Measurements from ENCODE around the gene PKNOX2. TPM values are rescaled to one million over a fixed set of nuclear protein-coding genes. Genes with fewer than 3 reads are reported as not detected.

The PKNOX2 gene
- total RNA-seq, 2 donors from 2014 or later: not detected

DNA sequence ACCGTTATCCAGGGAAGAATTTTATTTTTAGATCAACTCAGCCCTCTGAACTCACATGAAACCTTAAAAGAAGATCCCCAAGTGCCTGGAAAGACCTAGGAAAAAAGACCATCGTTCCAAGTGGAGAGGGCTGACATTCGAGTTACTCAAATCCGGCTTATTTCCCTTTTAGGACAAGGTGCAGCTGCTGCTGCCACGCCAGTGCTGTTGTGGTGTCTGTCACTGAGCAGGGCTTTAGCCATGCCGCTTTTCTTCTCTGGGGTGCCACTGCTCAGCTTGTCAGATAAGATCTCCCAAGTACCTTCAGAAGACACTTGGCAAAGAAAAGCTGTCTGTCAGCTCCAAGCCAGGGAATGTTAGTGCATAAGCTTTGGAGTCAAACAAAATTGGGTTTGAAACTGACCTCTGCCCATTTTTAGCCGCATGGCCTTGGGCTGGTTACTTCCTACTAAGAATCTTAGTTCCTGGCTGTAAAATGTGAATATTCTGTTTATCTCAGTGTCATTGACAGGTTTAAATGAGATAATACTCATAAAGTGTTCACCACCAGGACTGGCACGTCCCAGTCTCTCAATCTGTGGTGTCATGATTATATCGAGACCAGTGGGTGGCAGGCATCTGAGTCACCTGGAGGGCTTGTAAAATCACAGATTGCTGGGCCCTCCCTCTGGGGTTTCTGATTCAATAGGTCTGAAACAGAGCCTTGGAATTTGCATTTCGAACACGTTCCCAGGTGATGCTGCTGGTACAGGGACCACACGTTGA, 117.5 kb downstream of the PKNOX2 start:
- H3K4me3 Mint-ChIP-seq: no peak overlapping the region
- no peaks in the 10 kb centered on the region for H3K4me1 Mint-ChIP-seq (ENCODE audit: low read depth in 2 of 2)
- H3K36me3 Mint-ChIP-seq: no peaks in the 10 kb centered on the region
- no peak for DNase-seq (ENCODE audit: low spot score)
- peaks cover 11 to 14% of the 10 kb centered on the region in 2 donors for H3K27me3 Mint-ChIP-seq
- H3K9me3 Mint-ChIP-seq: no peaks in the 10 kb centered on the region
- no peak for ATAC-seq
- H3K27ac Mint-ChIP-seq: no peak overlapping the region

- Mint-ChIP-seq H3K27ac (no peak overlapping the region), H3K4me3 (no peak overlapping the region), H3K4me1 (ENCODE audit: low read depth in 2 of 2) (no peaks in the 10 kb centered on the region), H3K9me3 (no peaks in the 10 kb centered on the region), H3K27me3 (peaks cover 11 to 14% of the 10 kb centered on the region in 2 donors), H3K36me3 (no peaks in the 10 kb centered on the region)
- no peak for ATAC-seq
- DNase-seq (ENCODE audit: low spot score): no peak
These were observed 118.0 kb downstream of the PKNOX2 start for GRCh38 chr11:125282596-125282914.

- Mint-ChIP-seq H3K27ac (no peak overlapping the region), H3K4me1 (ENCODE audit: low read depth in 2 of 2) (no peaks in the 10 kb centered on the region), H3K4me3 (no peak overlapping the region), H3K36me3 (no peaks in the 10 kb centered on the region), H3K9me3 (no peaks in the 10 kb centered on the region), H3K27me3 (peaks cover 14 to 19% of the 10 kb centered on the region in 2 donors)
- DNase-seq (ENCODE audit: low spot score): no peak
- ATAC-seq: no peak
These were observed 119.8 kb downstream of the PKNOX2 start for GRCh38 chr11:125284245-125284850.

DNA sequence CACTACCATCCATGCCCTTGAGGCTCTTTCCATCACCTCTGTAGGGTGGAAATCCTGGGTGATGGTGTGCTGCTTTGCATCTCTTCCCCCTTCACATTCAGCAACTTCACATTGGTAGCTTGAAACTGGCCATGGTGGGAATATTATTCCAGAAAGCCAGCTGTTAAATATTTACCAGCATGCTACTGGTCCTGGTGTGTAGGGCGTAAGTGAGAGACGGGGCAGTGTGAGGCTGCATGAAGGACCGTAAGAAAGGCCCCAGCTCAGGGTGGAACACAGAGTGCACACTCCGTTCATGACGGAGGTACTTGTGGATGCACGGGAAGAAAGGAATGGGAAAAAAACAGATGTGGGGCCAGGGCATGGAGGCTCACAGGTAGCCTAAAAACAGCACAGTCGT, 121.3 kb downstream of the PKNOX2 start:
- Mint-ChIP-seq H3K4me1 (ENCODE audit: low read depth in 2 of 2) (no peaks in the 10 kb centered on the region), H3K4me3 (no peak overlapping the region), H3K9me3 (no peaks in the 10 kb centered on the region), H3K27me3 (peaks cover 14 to 26% of the 10 kb centered on the region in 2 donors), H3K36me3 (no peaks in the 10 kb centered on the region), H3K27ac (no peak overlapping the region)
- no peak for ATAC-seq
- no peak for DNase-seq (ENCODE audit: low spot score)

DNA sequence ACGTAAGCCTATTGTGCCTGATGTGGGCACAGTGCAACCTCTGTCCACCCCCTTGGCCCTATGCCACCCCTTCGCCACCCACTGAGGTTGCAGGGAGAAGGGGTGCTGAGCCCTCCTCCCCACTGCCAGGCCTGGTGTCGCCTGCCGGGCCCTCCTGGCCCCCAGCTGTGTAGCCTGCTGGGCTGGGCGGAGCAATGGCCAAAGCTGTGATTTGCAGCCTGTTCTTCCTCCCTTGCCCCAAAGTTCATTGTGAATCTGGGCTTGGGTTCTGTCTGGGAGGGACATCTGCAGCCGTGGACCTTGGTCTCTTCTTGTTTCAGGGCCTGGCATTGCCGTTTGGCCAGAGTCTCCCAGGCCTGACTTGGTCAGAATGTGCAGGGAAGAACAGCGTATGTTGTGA, 121.9 kb downstream of the PKNOX2 start:
- H3K27ac Mint-ChIP-seq: no peak overlapping the region
- DNase-seq (ENCODE audit: low spot score): no peak
- no peaks in the 10 kb centered on the region for H3K36me3 Mint-ChIP-seq
- H3K4me3 Mint-ChIP-seq: no peak overlapping the region
- no peaks in the 10 kb centered on the region for H3K4me1 Mint-ChIP-seq (ENCODE audit: low read depth in 2 of 2)
- ATAC-seq: no peak
- H3K27me3 Mint-ChIP-seq: peaks cover 10 to 24% of the 10 kb centered on the region in 2 donors
- no peaks in the 10 kb centered on the region for H3K9me3 Mint-ChIP-seq

GRCh38 chr11:125287491-125288210, 123.1 kb downstream of the PKNOX2 start:
- Mint-ChIP-seq H3K27ac (no peak overlapping the region), H3K36me3 (no peaks in the 10 kb centered on the region), H3K27me3 (peaks cover 14 to 26% of the 10 kb centered on the region in 2 donors), H3K4me3 (no peak overlapping the region), H3K9me3 (no peaks in the 10 kb centered on the region), H3K4me1 (ENCODE audit: low read depth in 2 of 2) (no peaks in the 10 kb centered on the region)
- ATAC-seq: no peak
- DNase-seq (ENCODE audit: low spot score): no peak

- H3K27me3 Mint-ChIP-seq: peaks cover 27 to 28% of the 10 kb centered on the region in 2 donors
- H3K9me3 Mint-ChIP-seq: no peaks in the 10 kb centered on the region
- no peaks in the 10 kb centered on the region for H3K4me1 Mint-ChIP-seq (ENCODE audit: low read depth in 2 of 2)
- no peak overlapping the region for H3K4me3 Mint-ChIP-seq
- no peak for DNase-seq (ENCODE audit: low spot score)
- no peak for ATAC-seq
- H3K27ac Mint-ChIP-seq: no peak overlapping the region
- H3K36me3 Mint-ChIP-seq: no peaks in the 10 kb centered on the region
These were observed 125.0 kb downstream of the PKNOX2 start for GRCh38 chr11:125289419-125290098.

- no peaks in the 10 kb centered on the region for H3K9me3 Mint-ChIP-seq
- ATAC-seq (no peak), DNase-seq (ENCODE audit: low spot score) (no peak)
- H3K4me1 Mint-ChIP-seq (ENCODE audit: low read depth in 2 of 2): no peaks in the 10 kb centered on the region
- H3K27ac Mint-ChIP-seq: no peak overlapping the region
- H3K4me3 Mint-ChIP-seq: no peak overlapping the region
- H3K36me3 Mint-ChIP-seq: no peaks in the 10 kb centered on the region
- H3K27me3 Mint-ChIP-seq: peaks cover 31 to 33% of the 10 kb centered on the region in 2 donors
These were observed 125.7 kb downstream of the PKNOX2 start for GRCh38 chr11:125290263-125290662.

DNA sequence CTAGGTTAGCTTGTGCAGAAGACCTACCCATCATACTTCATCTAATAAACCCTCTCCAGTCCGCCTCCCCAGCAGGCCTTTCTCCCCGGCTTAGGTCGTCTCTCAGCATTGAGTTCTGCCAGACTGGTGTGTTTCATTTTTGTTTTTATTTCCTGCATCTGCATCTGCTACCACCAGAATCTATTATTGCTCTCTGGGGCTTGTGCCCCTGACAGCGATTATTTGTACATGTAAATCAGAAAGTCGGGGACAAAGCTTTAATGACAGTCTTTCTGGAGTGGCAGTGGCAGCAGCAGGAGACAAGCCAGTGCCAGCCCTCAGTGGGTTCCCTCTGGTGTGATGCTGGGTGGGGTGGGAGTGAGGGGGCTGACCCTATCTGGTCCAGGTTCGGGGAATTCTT, 127.5 kb downstream of the PKNOX2 start:
- Mint-ChIP-seq H3K9me3 (no peaks in the 10 kb centered on the region), H3K27ac (no peak overlapping the region), H3K4me3 (no peak overlapping the region), H3K27me3 (peaks cover 34 to 41% of the 10 kb centered on the region in 2 donors), H3K36me3 (no peaks in the 10 kb centered on the region), H3K4me1 (ENCODE audit: low read depth in 2 of 2) (no peaks in the 10 kb centered on the region)
- ATAC-seq (no peak), DNase-seq (ENCODE audit: low spot score) (no peak)

GRCh38 chr11:125293596-125293995, 129.0 kb downstream of the PKNOX2 start:
- H3K27me3 Mint-ChIP-seq: peaks cover 34 to 46% of the 10 kb centered on the region in 2 donors
- no peak for ATAC-seq
- H3K27ac Mint-ChIP-seq: no peak overlapping the region
- no peaks in the 10 kb centered on the region for H3K36me3 Mint-ChIP-seq
- DNase-seq (ENCODE audit: low spot score): no peak
- H3K9me3 Mint-ChIP-seq: no peaks in the 10 kb centered on the region
- H3K4me1 Mint-ChIP-seq (ENCODE audit: low read depth in 2 of 2): no peaks in the 10 kb centered on the region
- H3K4me3 Mint-ChIP-seq: no peak overlapping the region

DNA sequence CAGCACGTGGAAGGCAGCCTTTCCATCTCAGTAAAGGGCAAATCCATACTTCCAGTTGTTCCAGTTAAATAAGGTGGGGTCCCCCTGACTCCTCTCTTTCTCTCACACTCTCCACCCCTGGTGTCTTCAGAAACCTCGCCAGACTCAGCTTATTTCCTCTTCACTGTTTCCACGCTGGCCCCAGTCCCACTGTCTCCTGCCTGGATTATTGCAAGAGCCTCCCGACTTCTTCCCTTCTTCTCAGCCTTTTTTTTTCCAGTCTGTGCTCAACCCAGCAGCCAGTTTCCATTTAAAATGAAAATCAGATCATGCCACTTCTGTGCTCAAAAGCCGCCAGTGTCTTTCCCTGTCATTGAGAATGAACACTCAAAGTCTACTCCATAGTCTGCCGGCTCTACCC, 131.4 kb downstream of the PKNOX2 start:
- Mint-ChIP-seq H3K36me3 (no peaks in the 10 kb centered on the region), H3K27ac (no peak overlapping the region), H3K9me3 (no peaks in the 10 kb centered on the region), H3K4me1 (ENCODE audit: low read depth in 2 of 2) (no peaks in the 10 kb centered on the region), H3K27me3 (peaks cover 24 to 53% of the 10 kb centered on the region in 2 donors), H3K4me3 (no peak overlapping the region)
- DNase-seq (ENCODE audit: low spot score) (no peak), ATAC-seq (no peak)

DNA sequence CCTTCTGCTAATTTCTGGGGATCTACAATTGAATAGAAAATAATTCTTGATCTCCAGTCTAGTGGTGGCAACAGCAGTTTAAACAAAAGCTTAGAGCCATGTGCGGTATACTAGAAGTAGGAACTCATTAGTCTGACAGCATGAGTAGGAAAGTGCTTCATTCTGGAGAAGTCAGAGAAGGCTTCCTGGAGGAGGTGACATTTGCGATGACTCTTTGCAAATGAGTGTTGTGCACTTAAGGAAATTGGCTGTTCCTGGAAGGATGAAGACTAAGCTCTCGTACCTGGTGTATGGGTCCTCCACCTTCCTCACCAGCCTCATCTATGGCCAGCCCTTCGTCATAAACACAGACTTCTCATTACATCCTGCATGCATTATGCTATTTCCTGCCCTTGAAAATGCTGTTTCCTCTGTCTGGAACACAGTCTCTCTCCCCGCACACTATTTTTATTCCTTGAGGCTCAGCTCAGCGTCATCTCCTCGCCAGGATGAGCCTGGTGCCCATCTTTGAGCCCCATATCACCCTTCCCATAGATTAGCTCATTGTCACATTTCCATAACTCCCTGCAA, 132.9 kb downstream of the PKNOX2 start:
- peaks cover 24 to 41% of the 10 kb centered on the region in 2 donors for H3K27me3 Mint-ChIP-seq
- no peak overlapping the region for H3K27ac Mint-ChIP-seq

GRCh38 chr11:125299061-125299615, 134.6 kb downstream of the PKNOX2 start:
- no peak overlapping the region for H3K4me3 Mint-ChIP-seq
- ATAC-seq (no peak), DNase-seq (ENCODE audit: low spot score) (no peak)

More for the DNA sequence above, 132.9 kb downstream of the PKNOX2 start:
- ATAC-seq (no peak), DNase-seq (ENCODE audit: low spot score) (no peak)
- no peaks in the 10 kb centered on the region for H3K9me3 Mint-ChIP-seq
- H3K36me3 Mint-ChIP-seq: no peaks in the 10 kb centered on the region
- no peaks in the 10 kb centered on the region for H3K4me1 Mint-ChIP-seq (ENCODE audit: low read depth in 2 of 2)
- no peak overlapping the region for H3K4me3 Mint-ChIP-seq

More at GRCh38 chr11:125299061-125299615, 134.6 kb downstream of the PKNOX2 start:
- no peak overlapping the region for H3K27ac Mint-ChIP-seq
- H3K36me3 Mint-ChIP-seq: no peaks in the 10 kb centered on the region
- no peaks in the 10 kb centered on the region for H3K4me1 Mint-ChIP-seq (ENCODE audit: low read depth in 2 of 2)
- H3K9me3 Mint-ChIP-seq: no peaks in the 10 kb centered on the region
- peaks cover 17 to 30% of the 10 kb centered on the region in 2 donors for H3K27me3 Mint-ChIP-seq

All from natural killer cell treated with Interleukin-12 subunit alpha and Interleukin-12 subunit beta and Interleukin-15 and Interleukin-18, amount 100 ng/mL, for 72 hours (primary cell).